Mucosa of descending colon (tissue), 3 donors: ENCODE data around the gene SERPINE3. TPM values are rescaled to one million over a fixed set of nuclear protein-coding genes. Genes with fewer than 3 reads are reported as not detected.

ENCODE experiments used
- ATAC-seq: fragments of 200-7000 bp; cut with Tn5 transposase; one replicate; pipeline ENCODE4 v1.9.1; 2020; ENCODE audit warnings: mild to moderate bottlenecking, moderate library complexity
- DNase-seq, 3 donors: peaks; one replicate each; pipeline ENCODE4 v3.0.0-alpha.2; 2020
- H3K36me3 ChIP-seq: fragments of 200-600 bp; one replicate; pipeline ENCODE4 v1.8.0; 2021; ENCODE audit warnings: low read depth, mild to moderate bottlenecking
- H3K4me1 ChIP-seq: fragments of 200-600 bp; one replicate; pipeline ENCODE4 v1.8.0; 2021; ENCODE audit warnings: low read depth, mild to moderate bottlenecking
- H3K4me3 ChIP-seq: fragments of 200-600 bp; one replicate; pipeline ENCODE4 v1.8.0; 2021; ENCODE audit warnings: mild to moderate bottlenecking
- H3K9me3 ChIP-seq: fragments of 200-600 bp; one replicate; pipeline ENCODE4 v1.8.0; 2021; ENCODE audit warnings: mild to moderate bottlenecking
- CTCF ChIP-seq: fragments of 200-600 bp; IDR thresholded peaks from one replicate; pipeline ENCODE4 v1.8.0; 2022; ENCODE audit warnings: antibody characterized with exemption, mild to moderate bottlenecking
- intact Hi-C, 2 donors: fragments of 100-400 bp; cut with DNase I in 1 of 2; cut with micrococcal nuclease in 1 of 2; formaldehyde crosslinking; loops; one replicate each; pipeline versions ENCODE4 v1.11.0 to v1.11.1; 2022; cut with DNase I, micrococcal nuclease
- total RNA-seq, 3 donors: library from RNA; stranded (reverse); fragmentation: NEBNext Ultra II Directional in 2 of 3; extraction: Animal tissue kit (Norgen Biotek cat#: 25700) in 2 of 3; gene quantifications; one replicate each; pipeline versions ENCODE4 v1.2.1 to v1.2.4, GENCODE V29; 2021 to 2023
- donor health status: DM: no; HTN: no; CAD: no; lungs with moderate emphysema.
- donor health status: DM: no; HTN: no; CAD: no.
- donor health status: DM: no; HTN: yes; CAD: no.

SERPINE3 gene
- total RNA-seq, 3 donors from 2014 or later = not detected

GRCh38 chr13:51328488-51328887 lies 11.0 kb upstream of the SERPINE3 start:
- TF ChIP-seq CTCF = no peak
- no peaks in the 10 kb centered on the region for H3K4me1 ChIP-seq
- ATAC-seq (no peak), DNase-seq (no peak)
- H3K4me3 ChIP-seq = no peak overlapping the region
- H3K36me3 ChIP-seq = no peaks in the 10 kb centered on the region
- intact Hi-C loops = no loop called here
- no peaks in the 10 kb centered on the region for H3K9me3 ChIP-seq

GRCh38 chr13:51329606-51330005 lies 9.9 kb upstream of the SERPINE3 start:
- ATAC-seq (no peak), DNase-seq (no peak)
- H3K36me3 ChIP-seq = no peaks in the 10 kb centered on the region
- intact Hi-C loops = no loop called here
- H3K4me3 ChIP-seq = no peak overlapping the region
- H3K9me3 ChIP-seq = no peaks in the 10 kb centered on the region
- no peak for TF ChIP-seq CTCF
- H3K4me1 ChIP-seq = no peaks in the 10 kb centered on the region

GRCh38 chr13:51330791-51331190 lies 8.7 kb upstream of the SERPINE3 start:
- no peak overlapping the region for H3K4me3 ChIP-seq
- DNase-seq = no peak
- intact Hi-C loops = no loop called here
- no peaks in the 10 kb centered on the region for H3K9me3 ChIP-seq
- no peaks in the 10 kb centered on the region for H3K4me1 ChIP-seq
- H3K36me3 ChIP-seq = no peaks in the 10 kb centered on the region
- TF ChIP-seq CTCF = no peak
- ATAC-seq = no peak

DNA sequence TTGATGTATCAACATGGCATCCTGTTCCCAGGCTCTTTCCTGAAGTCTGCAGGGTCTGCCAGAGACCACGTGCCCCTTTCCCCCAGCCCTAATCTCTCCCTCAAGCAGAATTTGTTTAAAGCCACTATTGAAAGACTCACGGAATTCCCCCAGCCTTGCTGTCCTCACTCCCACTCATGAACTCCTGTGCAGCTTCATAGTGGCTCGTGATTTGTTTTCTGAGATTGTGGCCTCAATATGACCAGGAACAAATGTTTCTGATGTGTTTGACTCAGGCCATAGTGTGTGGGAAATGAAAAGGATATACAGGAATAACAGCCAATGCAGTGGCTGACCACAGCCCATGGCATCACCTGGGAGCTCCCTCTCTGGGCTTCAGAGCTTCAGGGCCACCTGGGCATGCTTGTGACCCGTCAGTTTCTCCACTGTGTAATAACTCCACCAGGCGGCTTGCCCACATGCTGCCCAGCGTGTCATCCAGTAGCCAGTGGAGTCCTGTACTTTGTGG lies 8.1 kb upstream of the SERPINE3 start:
- Histone ChIP-seq H3K36me3 (no peaks in the 10 kb centered on the region), H3K4me3 (no peak overlapping the region), H3K4me1 (no peaks in the 10 kb centered on the region), H3K9me3 (no peaks in the 10 kb centered on the region)
- intact Hi-C loops = no loop called here
- ATAC-seq (no peak), DNase-seq (no peak)
- TF ChIP-seq CTCF = no peak

GRCh38 chr13:51332566-51333361 lies 6.7 kb upstream of the SERPINE3 start:
- H3K4me3 ChIP-seq = no peak overlapping the region
- DNase-seq = no peak
- no peaks in the 10 kb centered on the region for H3K9me3 ChIP-seq
- no peaks in the 10 kb centered on the region for H3K4me1 ChIP-seq
- no peaks in the 10 kb centered on the region for H3K36me3 ChIP-seq
- no peak for TF ChIP-seq CTCF
- no peak for ATAC-seq
- intact Hi-C loops = no loop called here
